Activated T-helper 1 cell treated with anti-CD3 and anti-CD28 coated beads, Interleukin-12 subunit alpha, Interleukin-12 subunit beta, Interleukin-2, Interleukin-4 antibody, amounts not matched to agents 30 ng/mL and 10 ng/mL and 1 ng/mL, durations not matched to agents 14 hours and 24 hours and 36 hours (primary cell): ENCODE data around the gene PSG5. TPM values are rescaled to one million over a fixed set of nuclear protein-coding genes. Genes with fewer than 3 reads are reported as not detected.
"Not testable (repeated sequence)": the region's sequence is repeated elsewhere in the genome, so short reads cannot be mapped to it uniquely, and the experiment has no call there.

ENCODE experiments used
- DNase-seq: peaks from one replicate; pipeline ENCODE4 v3.0.0; 2021; ENCODE audit warnings: low spot score
- H3K27ac Mint-ChIP-seq: one replicate; pipeline ENCODE4 v1.8.0; 2021; ENCODE audit warnings: mild to moderate bottlenecking, mixed read lengths
- H3K27me3 Mint-ChIP-seq: one replicate; pipeline ENCODE4 v1.8.0; 2022; ENCODE audit warnings: mild to moderate bottlenecking, moderate library complexity, mixed read lengths; ENCODE audit not compliant: insufficient read depth
- H3K36me3 Mint-ChIP-seq: one replicate; pipeline ENCODE4 v1.8.0; 2021; ENCODE audit warnings: low read depth, mixed read lengths
- H3K4me1 Mint-ChIP-seq: one replicate; pipeline ENCODE4 v1.8.0; 2021; ENCODE audit warnings: low read depth, mixed read lengths
- H3K4me3 Mint-ChIP-seq: one replicate; pipeline ENCODE4 v1.8.0; 2021; ENCODE audit warnings: mild to moderate bottlenecking, moderate library complexity, mixed read lengths
- H3K9me3 Mint-ChIP-seq: one replicate; pipeline ENCODE4 v1.8.0; 2021; ENCODE audit warnings: mixed read lengths
- intact Hi-C: fragments of 100-400 bp; cut with micrococcal nuclease; formaldehyde crosslinking; loops from one replicate; pipeline ENCODE4 v1.15.1; 2024
- total RNA-seq: library from RNA; stranded (reverse); gene quantifications from 2 replicates; pipeline ENCODE4 v1.2.3, GENCODE V29; 2022

PSG5 gene
- total RNA-seq, result not detected in 2 replicates

- intact Hi-C loops, DNase-seq, H3K27me3 Mint-ChIP-seq, H3K27ac Mint-ChIP-seq, H3K36me3 Mint-ChIP-seq, H3K4me1 Mint-ChIP-seq, H3K4me3 Mint-ChIP-seq, H3K9me3 Mint-ChIP-seq: not testable (repeated sequence)
Observed at GRCh38 chr19:43186311-43186935, at the start of gene PSG5. Gene PSG5, minus strand, starts transcription at chr19:43186536. Its CDS starts 131 bp downstream, at chr19:43186405.

GRCh38 chr19:43235686-43236085 is 49.4 kb upstream of the PSG5 start:
- DNase-seq, H3K4me1 Mint-ChIP-seq, H3K27ac Mint-ChIP-seq, H3K27me3 Mint-ChIP-seq, H3K36me3 Mint-ChIP-seq, intact Hi-C loops, H3K4me3 Mint-ChIP-seq: not testable (repeated sequence)
- peaks cover 28% of the 10 kb centered on the region for H3K9me3 Mint-ChIP-seq

GRCh38 chr19:43229315-43229714 is 43.0 kb upstream of the PSG5 start:
- Mint-ChIP-seq H3K27me3 (no peaks in the 10 kb centered on the region), H3K4me1 (no peaks in the 10 kb centered on the region), H3K36me3 (no peaks in the 10 kb centered on the region), H3K9me3 (peaks cover 64% of the 10 kb centered on the region), H3K4me3 (no peak overlapping the region), H3K27ac (no peak overlapping the region)
- DNase-seq, result no peak
- intact Hi-C loops, result no loop called here

- H3K27ac Mint-ChIP-seq, DNase-seq, H3K36me3 Mint-ChIP-seq, H3K4me3 Mint-ChIP-seq, H3K4me1 Mint-ChIP-seq, H3K27me3 Mint-ChIP-seq, intact Hi-C loops: not testable (repeated sequence)
- peaks cover 69% of the 10 kb centered on the region for H3K9me3 Mint-ChIP-seq
Observed at GRCh38 chr19:43228730-43229129, 42.4 kb upstream of the PSG5 start.

DNA sequence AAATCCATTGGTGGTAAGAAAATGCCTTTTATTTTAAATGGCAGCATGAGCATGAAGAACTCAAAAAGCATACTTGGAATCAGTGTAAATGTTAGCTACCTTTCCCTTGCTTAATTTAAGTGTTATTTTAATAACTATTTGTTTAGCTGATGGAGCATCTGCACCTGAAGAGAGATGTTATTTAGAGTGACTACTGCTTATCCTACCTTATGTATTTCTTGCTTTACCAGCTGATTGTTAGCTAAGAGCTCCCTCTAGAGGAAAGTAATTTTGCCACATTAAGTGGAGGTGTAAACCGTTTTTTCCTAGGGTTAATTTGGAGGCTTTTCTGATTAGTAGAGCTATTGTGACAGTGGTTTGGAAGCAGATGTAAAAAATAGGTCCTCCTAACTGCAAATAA is 40.6 kb upstream of the PSG5 start:
- H3K4me3 Mint-ChIP-seq, DNase-seq, H3K36me3 Mint-ChIP-seq, H3K27me3 Mint-ChIP-seq, intact Hi-C loops, H3K27ac Mint-ChIP-seq, H3K4me1 Mint-ChIP-seq: not testable (repeated sequence)
- H3K9me3 Mint-ChIP-seq, result peaks cover 69% of the 10 kb centered on the region

DNA sequence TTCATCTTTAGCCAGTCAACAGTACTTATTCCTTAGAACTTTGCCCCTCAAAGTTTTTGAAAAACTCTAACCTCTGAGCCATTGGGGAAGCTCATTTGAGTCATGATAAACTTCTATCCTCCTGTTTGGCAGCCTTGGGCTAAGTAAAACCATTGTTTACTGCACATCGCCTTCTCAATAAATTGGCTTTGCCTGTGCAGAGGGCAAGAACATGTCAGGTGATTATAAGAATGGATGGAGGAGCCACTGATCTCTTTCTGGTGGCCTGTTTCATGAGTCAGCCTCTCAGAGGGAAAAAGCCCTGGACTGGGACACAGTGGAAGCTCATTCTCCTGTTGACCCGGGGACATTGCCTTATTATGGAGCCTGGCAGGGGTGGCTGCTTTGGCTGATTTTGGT is 38.5 kb upstream of the PSG5 start:
- Mint-ChIP-seq H3K36me3 (no peaks in the 10 kb centered on the region), H3K4me3 (no peak overlapping the region), H3K4me1 (no peaks in the 10 kb centered on the region), H3K27me3 (no peaks in the 10 kb centered on the region), H3K27ac (no peak overlapping the region), H3K9me3 (peaks cover 61% of the 10 kb centered on the region)
- intact Hi-C loops, result no loop called here
- no peak for DNase-seq

DNA sequence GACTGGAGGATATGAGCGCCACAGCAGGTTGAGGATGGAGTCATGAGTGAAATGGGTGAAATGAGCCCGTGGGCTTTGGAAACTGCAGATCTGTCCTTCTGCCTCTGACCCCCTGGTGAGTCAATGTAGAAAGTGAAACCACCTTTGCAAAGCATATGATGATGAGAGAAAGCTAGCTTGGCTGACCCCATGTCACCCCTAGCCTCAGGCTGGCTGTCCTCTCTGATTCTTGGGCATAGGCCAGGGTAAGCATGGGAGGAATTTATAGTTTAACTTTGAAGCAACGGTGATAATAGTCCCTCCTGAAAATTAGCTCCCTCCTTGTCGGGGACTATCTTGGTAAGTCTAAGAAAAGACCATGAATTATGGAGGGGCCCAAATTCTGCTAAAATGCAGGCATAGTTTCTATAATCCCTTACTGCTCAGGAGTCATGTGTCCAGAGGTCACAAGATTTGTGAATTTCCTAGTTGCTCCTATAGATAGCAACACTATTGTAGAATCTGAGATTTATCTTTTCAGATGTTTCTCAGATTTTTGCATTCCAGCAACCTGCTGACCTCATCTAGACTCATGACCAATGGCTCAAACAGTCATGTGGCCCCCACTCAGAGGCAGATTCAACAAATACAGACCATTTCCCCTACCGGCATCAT is 38.0 kb upstream of the PSG5 start:
- H3K4me1 Mint-ChIP-seq, H3K36me3 Mint-ChIP-seq, H3K27ac Mint-ChIP-seq, H3K4me3 Mint-ChIP-seq, DNase-seq, H3K27me3 Mint-ChIP-seq, intact Hi-C loops: not testable (repeated sequence)
- H3K9me3 Mint-ChIP-seq, result peaks cover 55% of the 10 kb centered on the region

- H3K27me3 Mint-ChIP-seq, DNase-seq, intact Hi-C loops, H3K27ac Mint-ChIP-seq, H3K4me1 Mint-ChIP-seq, H3K36me3 Mint-ChIP-seq, H3K4me3 Mint-ChIP-seq: not testable (repeated sequence)
- peaks cover 31% of the 10 kb centered on the region for H3K9me3 Mint-ChIP-seq
Observed at GRCh38 chr19:43221891-43222290, 35.6 kb upstream of the PSG5 start.

GRCh38 chr19:43219136-43219535 is 32.8 kb upstream of the PSG5 start:
- intact Hi-C loops, H3K36me3 Mint-ChIP-seq, H3K4me3 Mint-ChIP-seq, H3K27ac Mint-ChIP-seq, H3K4me1 Mint-ChIP-seq, DNase-seq, H3K27me3 Mint-ChIP-seq: not testable (repeated sequence)
- H3K9me3 Mint-ChIP-seq, result peaks cover 12% of the 10 kb centered on the region

- intact Hi-C loops, H3K9me3 Mint-ChIP-seq, H3K4me3 Mint-ChIP-seq, H3K36me3 Mint-ChIP-seq, H3K27ac Mint-ChIP-seq, H3K27me3 Mint-ChIP-seq, DNase-seq, H3K4me1 Mint-ChIP-seq: not testable (repeated sequence)
Observed at GRCh38 chr19:43215881-43216280, 29.5 kb upstream of the PSG5 start.

- Mint-ChIP-seq H3K27me3 (peaks cover 1% of the 10 kb centered on the region), H3K4me3 (no peak overlapping the region), H3K4me1 (no peaks in the 10 kb centered on the region), H3K27ac (no peak overlapping the region), H3K36me3 (no peaks in the 10 kb centered on the region), H3K9me3 (no peaks in the 10 kb centered on the region)
- intact Hi-C loops, result no loop called here
- no peak for DNase-seq
Observed at GRCh38 chr19:43207991-43208390, 21.7 kb upstream of the PSG5 start.

DNA sequence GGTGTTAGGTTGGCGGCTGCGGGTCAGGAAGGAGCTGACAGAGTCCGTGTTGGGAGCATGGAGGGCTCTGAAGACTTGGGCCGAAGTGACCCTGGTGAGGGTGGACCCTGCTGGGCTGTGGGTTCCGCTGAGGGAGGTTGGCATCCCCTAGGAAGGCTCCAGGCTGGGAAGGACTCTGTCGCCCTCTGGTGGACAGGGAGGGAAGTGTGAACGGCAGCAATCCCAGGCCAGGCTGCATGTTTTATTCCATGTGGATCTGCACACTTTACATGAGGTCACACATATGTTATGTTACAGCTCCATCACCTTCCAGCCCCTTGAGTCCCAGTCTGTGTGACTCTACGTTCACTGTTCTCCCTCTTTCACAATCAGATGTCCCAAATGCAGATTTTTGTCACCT is 20.8 kb upstream of the PSG5 start:
- intact Hi-C loops, H3K4me1 Mint-ChIP-seq: not testable (repeated sequence)

GRCh38 chr19:43205471-43206105 is 19.3 kb upstream of the PSG5 start, which contains the start of gene PSG4:
Gene PSG4, minus strand, starts transcription at chr19:43205638. Its CDS starts 102 bp downstream, at chr19:43205536.
- not testable (repeated sequence) for DNase-seq

More for the DNA sequence above, 20.8 kb upstream of the PSG5 start:
- H3K36me3 Mint-ChIP-seq, H3K27ac Mint-ChIP-seq, DNase-seq, H3K27me3 Mint-ChIP-seq, H3K4me3 Mint-ChIP-seq, H3K9me3 Mint-ChIP-seq: not testable (repeated sequence)

More at GRCh38 chr19:43205471-43206105, 19.3 kb upstream of the PSG5 start, which contains the start of gene PSG4:
- H3K9me3 Mint-ChIP-seq, intact Hi-C loops, H3K36me3 Mint-ChIP-seq, H3K27ac Mint-ChIP-seq, H3K4me3 Mint-ChIP-seq, H3K27me3 Mint-ChIP-seq, H3K4me1 Mint-ChIP-seq: not testable (repeated sequence)
